PC-3 (cell line): ENCODE data around the gene DGKI.

Experiments
- EZH2phosphoT487 ChIP-seq: fragments of 300-600 bp; sonication (generic); IDR thresholded peaks from 2 replicates; pipeline ENCODE4 v1.6.1; 2018; ENCODE audit warnings: mild to moderate bottlenecking, antibody characterized with exemption, low read length, borderline replicate concordance
- TF ChIP-seq, protein P1 (sequence below): fragments of 300-600 bp; sonication (generic); conservative IDR thresholded peaks from 2 replicates; pipeline ENCODE4 v1.5.1; 2017; ENCODE audit warnings: antibody characterized with exemption, low read depth, mild to moderate bottlenecking, low read length

- TF ChIP-seq, protein P1, sequence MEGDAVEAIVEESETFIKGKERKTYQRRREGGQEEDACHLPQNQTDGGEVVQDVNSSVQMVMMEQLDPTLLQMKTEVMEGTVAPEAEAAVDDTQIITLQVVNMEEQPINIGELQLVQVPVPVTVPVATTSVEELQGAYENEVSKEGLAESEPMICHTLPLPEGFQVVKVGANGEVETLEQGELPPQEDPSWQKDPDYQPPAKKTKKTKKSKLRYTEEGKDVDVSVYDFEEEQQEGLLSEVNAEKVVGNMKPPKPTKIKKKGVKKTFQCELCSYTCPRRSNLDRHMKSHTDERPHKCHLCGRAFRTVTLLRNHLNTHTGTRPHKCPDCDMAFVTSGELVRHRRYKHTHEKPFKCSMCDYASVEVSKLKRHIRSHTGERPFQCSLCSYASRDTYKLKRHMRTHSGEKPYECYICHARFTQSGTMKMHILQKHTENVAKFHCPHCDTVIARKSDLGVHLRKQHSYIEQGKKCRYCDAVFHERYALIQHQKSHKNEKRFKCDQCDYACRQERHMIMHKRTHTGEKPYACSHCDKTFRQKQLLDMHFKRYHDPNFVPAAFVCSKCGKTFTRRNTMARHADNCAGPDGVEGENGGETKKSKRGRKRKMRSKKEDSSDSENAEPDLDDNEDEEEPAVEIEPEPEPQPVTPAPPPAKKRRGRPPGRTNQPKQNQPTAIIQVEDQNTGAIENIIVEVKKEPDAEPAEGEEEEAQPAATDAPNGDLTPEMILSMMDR = no peak
- TF ChIP-seq EZH2phosphoT487 = no peak
Measured at GRCh38 chr7:137636376-137636775, 210.4 kb downstream of the DGKI start.
